IMR-90 (cell line): Measurements from ENCODE around the gene CYB561A3. TPM values are rescaled to one million over a fixed set of nuclear protein-coding genes. Genes with fewer than 3 reads are reported as not detected.
A peak's percentile ranks its signal among the peaks of the same experiment; 100 is the strongest.

Source experiments
- ATAC-seq: fragments of 200-7000 bp; cut with Tn5 transposase; 2 replicates; pipeline ENCODE4 v1.9.1; 2020; ENCODE audit warnings: low read depth, mild to moderate bottlenecking, moderate library complexity
- BruUV-seq: library from RNA; stranded (reverse); fragments of 400-500 nt; replicated peaks from 2 replicates; lab custom pipeline; 2021; lab: Mats Ljungman, UMichigan
- CTCF ChIA-PET: fragments of 300-600 bp; formaldehyde crosslinking; extraction: SDS; loops from one replicate; lab custom pipeline; 2021; ENCODE audit warnings: antibody characterized with exemption; lab: Yijun Ruan, JAX
- POLR2A ChIA-PET: fragments of 300-600 bp; sonication (Branson Sonifier 250); formaldehyde crosslinking; loops from one replicate; lab custom pipeline; 2022; ENCODE audit warnings: antibody characterized with exemption; ENCODE audit not compliant: unreplicated experiment; lab: Charles Lee
- DNase-seq: peaks from one replicate; pipeline ENCODE4 v3.0.0; 2013
- H2AFZ ChIP-seq: replicated peaks from 2 replicates; pipeline ENCODE3; 2013; ENCODE audit warnings: low read length, mild to moderate bottlenecking; ENCODE audit not compliant: poor library complexity
- H2AK5ac ChIP-seq: 2 replicates; pipeline ENCODE4 v1.6.1; 2013; ENCODE audit warnings: low read depth, low read length, inconsistent platforms
- H2AK9ac ChIP-seq: replicated peaks from 2 replicates; pipeline ENCODE3; 2013; ENCODE audit warnings: mild to moderate bottlenecking, low read depth, low read length, moderate library complexity; ENCODE audit not compliant: poor library complexity
- H2BK120ac ChIP-seq: 2 replicates; pipeline ENCODE4 v1.6.1; 2013; ENCODE audit warnings: low read depth, low read length, inconsistent platforms
- H2BK15ac ChIP-seq: 3 replicates; pipeline ENCODE4 v1.6.1; 2013; ENCODE audit warnings: low read depth, low read length, inconsistent platforms
- H2BK20ac ChIP-seq: 2 replicates; pipeline ENCODE4 v1.6.1; 2013; ENCODE audit warnings: low read depth, mild to moderate bottlenecking, inconsistent platforms, low read length, moderate library complexity
- H2BK5ac ChIP-seq: 2 replicates; pipeline ENCODE4 v1.6.1; 2013; ENCODE audit warnings: mild to moderate bottlenecking, low read depth, low read length, inconsistent platforms; ENCODE audit not compliant: poor library complexity, severe bottlenecking
- H3K14ac ChIP-seq: replicated peaks from 2 replicates; pipeline ENCODE4 v1.6.1; 2013; ENCODE audit warnings: low read depth, low read length, inconsistent platforms
- H3K18ac ChIP-seq: 2 replicates; pipeline ENCODE4 v1.6.1; 2013; ENCODE audit warnings: low read depth, low read length, control low read depth
- H3K23ac ChIP-seq: 2 replicates; pipeline ENCODE4 v1.6.1; 2013; ENCODE audit warnings: low read depth, low read length, inconsistent platforms
- H3K27ac ChIP-seq: 2 replicates; pipeline ENCODE4 v1.5.1; 2013; ENCODE audit warnings: mild to moderate bottlenecking, control low read depth, low read length; ENCODE audit not compliant: insufficient read depth
- H3K27me3 ChIP-seq: 2 replicates; pipeline ENCODE4 v1.6.1; 2013; ENCODE audit warnings: low read length; ENCODE audit not compliant: control insufficient read depth, insufficient read depth
- H3K36me3 ChIP-seq: 2 replicates; pipeline ENCODE4 v1.6.1; 2013; ENCODE audit warnings: low read length, mixed read lengths; ENCODE audit not compliant: control insufficient read depth, insufficient read depth
- H3K4ac ChIP-seq: 2 replicates; pipeline ENCODE4 v1.6.1; 2013; ENCODE audit warnings: low read depth, low read length, inconsistent platforms
- H3K4me1 ChIP-seq: 2 replicates; pipeline ENCODE4 v1.6.1; 2013; ENCODE audit warnings: low read length, mixed read lengths; ENCODE audit not compliant: control insufficient read depth, insufficient read depth
- H3K4me2 ChIP-seq: 2 replicates; pipeline ENCODE4 v1.6.1; 2013; ENCODE audit warnings: low read depth, mild to moderate bottlenecking, control low read depth, low read length, moderate library complexity
- H3K4me3 ChIP-seq: 2 replicates; pipeline ENCODE4 v1.5.1; 2013; ENCODE audit warnings: low read depth, mild to moderate bottlenecking, control low read depth, low read length, moderate library complexity; ENCODE audit not compliant: insufficient read depth
- H3K56ac ChIP-seq: 2 replicates; pipeline ENCODE4 v1.6.1; 2013; ENCODE audit warnings: low read length, inconsistent platforms; ENCODE audit not compliant: insufficient read depth; ENCODE audit errors: extremely low read depth
- H3K79me1 ChIP-seq, 2 experiments: 2 replicates each; pipeline ENCODE4 v1.6.1; 2013; ENCODE audit warnings: low read length in 2 of 2, inconsistent platforms in 1 of 2, low read depth in 1 of 2
- H3K9ac ChIP-seq: 2 replicates; pipeline ENCODE4 v1.6.1; 2013; ENCODE audit warnings: low read depth, low read length, control low read depth
- H3K9me1 ChIP-seq: 2 replicates; pipeline ENCODE4 v1.6.1; 2013; ENCODE audit warnings: low read length, inconsistent platforms; ENCODE audit not compliant: insufficient read depth
- H3K9me3 ChIP-seq: 2 replicates; pipeline ENCODE4 v1.6.1; 2013; ENCODE audit warnings: low read length; ENCODE audit not compliant: control insufficient read depth, insufficient read depth
- H4K20me1 ChIP-seq: 2 replicates; pipeline ENCODE4 v1.6.1; 2013; ENCODE audit warnings: low read length, inconsistent platforms; ENCODE audit not compliant: insufficient read depth
- H4K5ac ChIP-seq: 2 replicates; pipeline ENCODE4 v1.6.1; 2013; ENCODE audit warnings: mild to moderate bottlenecking, low read depth, low read length, control low read depth
- H4K8ac ChIP-seq, 2 experiments: 2 replicates each; pipeline ENCODE4 v1.6.1; 2013; ENCODE audit warnings: low read depth in 2 of 2, low read length in 2 of 2, control low read depth in 1 of 2, inconsistent platforms in 1 of 2
- H4K91ac ChIP-seq: 2 replicates; pipeline ENCODE4 v1.6.1; 2013; ENCODE audit warnings: low read depth, low read length, inconsistent platforms; ENCODE audit not compliant: insufficient read depth
- CTCF ChIP-seq: conservative IDR thresholded peaks from 2 replicates; pipeline ENCODE4 v1.5.1; 2012; ENCODE audit warnings: mild to moderate bottlenecking, low read depth, low read length, improper control_type of control experiment
- RAD21 ChIP-seq: IDR thresholded peaks from 2 replicates; pipeline ENCODE4 v1.6.1; 2012; ENCODE audit warnings: low read length, improper control_type of control experiment
- WGBS, 2 experiments: methylation state at CpG; one replicate each; pipeline versions ENCODE4 v1.1.5 to v1.1.7; 2013; ENCODE audit warnings: missing lambda C conversion rate in 2 of 2; ENCODE audit not compliant: insufficient read length in 1 of 2; ENCODE audit errors: extremely low coverage in 2 of 2; 5-methylcytosine and 5-hydroxymethylcytosine counted together
- dilution Hi-C: fragments of 300-500 bp; cut with HindIII; formaldehyde crosslinking; loops from one replicate; pipeline ENCODE4 v1.14.3; 2018; ENCODE audit warnings: low sequenced_read_pairs; ENCODE audit not compliant: unreplicated experiment
- in situ Hi-C: fragments of 300-500 bp; cut with MboI; formaldehyde crosslinking; loops from 3 replicates; pipeline ENCODE4 v1.14.3; 2019; ENCODE audit warnings: low sequenced_read_pairs, inconsistent platforms, mixed read lengths
- intact Hi-C: fragments of 100-400 bp; cut with micrococcal nuclease; formaldehyde crosslinking; loops from 2 replicates; pipeline ENCODE4 v1.10.0; 2022
- polyA plus RNA-seq, 3 experiments: library from polyadenylated mRNA; depleted of rRNA; stranded (reverse); fragments of >200 nt; gene quantifications; 2 replicates each; pipeline ENCODE4 v1.2.3, GENCODE V29; 2012; ENCODE audit warnings: low replicate concordance in 1 of 3
- total RNA-seq: library from RNA; depleted of rRNA; stranded (reverse); fragments of >200 nt; gene quantifications from 2 replicates; pipeline ENCODE4 v1.2.3, GENCODE V29; 2012

CYB561A3 gene
- total and polyA plus RNA-seq, 2 of the 4 experiments (the other 2 are of a cell fraction) = 13.6 to 39.2 TPM

DNA sequence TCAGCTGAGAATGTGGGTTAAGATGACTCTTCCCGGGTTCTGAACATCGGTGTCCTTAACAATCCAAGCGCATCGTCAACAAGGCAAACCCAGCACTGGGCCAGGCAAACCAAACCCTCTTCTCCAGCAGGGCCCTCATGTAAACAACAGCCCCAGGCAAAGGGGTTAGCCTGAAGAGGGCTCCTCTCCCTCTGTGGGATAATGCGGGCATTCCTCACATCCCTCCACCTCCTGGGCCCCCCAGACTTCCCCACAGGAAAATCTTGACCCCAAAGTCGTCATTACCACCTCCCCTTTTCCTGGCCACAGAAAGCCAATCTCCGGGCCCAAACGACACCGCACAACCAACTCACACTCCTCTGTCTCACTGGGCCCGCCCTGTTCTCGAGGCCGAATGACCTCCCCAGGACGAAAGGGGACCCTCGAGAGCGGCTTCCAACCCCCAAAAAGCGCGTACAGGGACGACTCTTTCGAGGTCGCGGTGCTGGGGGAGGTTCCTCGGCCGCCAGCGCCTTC, 29.3 kb downstream of the CYB561A3 start:
- POLR2A ChIA-PET = no interaction called here
- Histone ChIP-seq H3K79me1 (peaks cover 11 to 47% of the 10 kb centered on the region in 2 experiments), H4K5ac (peak overlapping the region; percentile 80), H4K91ac (peak overlapping the region; percentile 64), H3K27me3 (no peaks in the 10 kb centered on the region), H2AFZ (peak overlapping the region; percentile 96), H3K14ac (peak overlapping the region; percentile 86), H2AK9ac (peak overlapping the region; percentile 98), H3K4me3 (peak overlapping the region; percentile 92), H3K9me3 (no peaks in the 10 kb centered on the region), H3K23ac (peak overlapping the region; percentile 72), H2AK5ac (peak overlapping the region; percentile 86), H2BK5ac (peak overlapping the region; percentile 78), H2BK120ac (0 out of 2 replicates have a peak overlapping the region, but pooled peaks have one; percentile 8), H2BK15ac (no peak overlapping the region), H3K27ac (peak overlapping the region; percentile 92), H3K56ac (peak overlapping the region; percentile 42), H3K4me2 (peak overlapping the region; percentile 100), H2BK20ac (no peak overlapping the region), H3K18ac (peak overlapping the region; percentile 49), H3K4me1 (peaks cover 18% of the 10 kb centered on the region), H3K4ac (peak overlapping the region; percentile 84), H4K8ac (peak overlapping the region; percentile 90 to 98; a peak in 3 of 4 replicates), H4K20me1 (peaks cover 39% of the 10 kb centered on the region), H3K9ac (peak overlapping the region; percentile 95), H3K36me3 (peaks cover 17% of the 10 kb centered on the region), H3K9me1 (peaks cover 6% of the 10 kb centered on the region)
- WGBS, 2 experiments = 0% methylated on average over 11 of the region's 24 CpGs; no CpG with 5 or more reads in 1 of the 2 experiments
- in situ Hi-C loops = no loop called here
- CTCF ChIA-PET = interaction anchor here (1.3 kb wide), 1 partner anchor 53 kb away, joined by 3 read pairs; no protein-coding TSS in a partner anchor
- BruUV-seq = no TSS peak
- intact Hi-C loops = loop anchor here (5.0 to 10.0 kb wide), 2 partner anchors 95 to 302 kb away; partner anchors contain the start of gene CPSF7
- dilution Hi-C loops = no loop called here
- DNase-seq (peak; percentile 36), ATAC-seq (peak; percentile 19)
- TF ChIP-seq RAD21 (no peak), CTCF (0 out of 2 replicates have a peak, but pooled peaks have one; percentile 9)
